Activated CD4-positive, alpha-beta T cell treated with anti-CD3 and anti-CD28 coated beads, Interleukin-2, amount 50 U/mL, for 1 hour (primary cell): ENCODE data around the gene KLF14.
"Not testable (repeated sequence)": the region's sequence is repeated elsewhere in the genome, so short reads cannot be mapped to it uniquely, and the experiment has no call there.

Source experiments
- DNase-seq: peaks from one replicate; pipeline ENCODE4 v3.0.0-alpha.2; 2020

Gene KLF14

DNA sequence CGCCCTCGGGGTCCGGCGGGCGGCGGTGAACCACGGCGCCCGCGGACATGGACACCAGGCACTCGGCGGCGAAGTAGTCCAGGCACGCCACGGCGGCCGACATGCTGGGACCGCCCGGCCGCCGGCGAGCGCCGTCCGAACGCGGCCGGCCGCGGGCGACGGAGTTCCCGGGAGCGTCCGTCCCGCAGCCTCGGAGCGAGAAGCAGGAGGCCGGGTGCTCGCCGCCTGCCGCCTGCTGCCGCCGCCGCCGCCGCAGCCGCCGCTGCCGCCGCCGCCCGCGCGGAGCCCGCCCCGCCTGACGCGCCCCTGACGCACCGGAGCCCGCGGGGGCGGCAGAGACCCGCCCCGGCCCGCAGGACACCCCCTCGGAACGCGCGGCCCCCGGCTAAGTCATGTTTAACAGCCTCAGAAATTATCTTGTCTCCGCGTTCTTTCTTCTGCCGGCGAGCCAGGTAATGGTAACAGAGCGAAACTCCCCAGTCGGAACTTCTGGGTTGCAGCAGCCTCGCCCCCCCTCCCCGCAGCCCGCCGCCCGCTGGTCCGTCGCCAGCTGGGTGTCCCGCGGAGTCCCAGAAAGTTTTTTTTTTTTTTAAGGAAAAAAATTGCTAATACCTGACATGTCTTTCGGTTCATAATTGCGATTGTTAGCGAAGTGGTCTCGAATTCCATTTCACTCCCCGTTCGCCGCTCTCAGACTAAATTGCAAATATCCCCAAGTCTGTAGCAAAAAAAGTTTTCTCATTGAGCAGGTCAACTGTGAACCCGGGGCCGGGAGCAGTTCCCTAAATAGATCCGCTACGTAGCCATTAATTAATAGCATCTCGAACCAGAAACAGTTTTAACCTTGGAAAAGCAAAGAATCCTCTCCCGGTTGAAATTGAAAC lies at the start of gene KLF14:
KLF14 (minus strand) TSS at position 277 of the 884 bp plus-strand sequence; CDS start at position 103, 174 bp downstream.
- peak; percentile 12 for DNase-seq

GRCh38 chr7:130781346-130781745 lies 47.3 kb upstream of the KLF14 start:
- DNase-seq, result no peak

GRCh38 chr7:130777426-130777825 lies 43.4 kb upstream of the KLF14 start:
- no peak for DNase-seq

DNA sequence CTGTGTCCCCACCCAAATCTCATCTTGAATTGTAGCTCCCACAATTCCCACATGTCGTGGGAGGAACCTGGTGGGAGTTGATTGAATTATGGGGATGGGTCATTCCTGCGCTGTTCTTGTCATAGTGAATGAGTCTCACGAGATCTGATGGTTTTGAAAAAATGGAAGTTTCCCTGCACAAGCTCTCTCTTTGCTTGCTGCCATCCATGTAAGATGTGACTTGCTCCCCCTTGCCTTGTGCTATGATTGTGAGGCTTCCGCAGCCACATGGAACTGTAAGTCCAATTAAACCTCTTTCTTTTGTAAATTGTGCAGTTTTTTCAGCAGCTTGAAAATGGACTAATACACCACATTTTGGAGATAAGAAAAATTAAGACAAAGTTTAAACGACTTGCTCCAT lies 38.4 kb upstream of the KLF14 start:
- not testable (repeated sequence) for DNase-seq

- no peak for DNase-seq
Observed at GRCh38 chr7:130768854-130769253, 34.8 kb upstream of the KLF14 start.

DNA sequence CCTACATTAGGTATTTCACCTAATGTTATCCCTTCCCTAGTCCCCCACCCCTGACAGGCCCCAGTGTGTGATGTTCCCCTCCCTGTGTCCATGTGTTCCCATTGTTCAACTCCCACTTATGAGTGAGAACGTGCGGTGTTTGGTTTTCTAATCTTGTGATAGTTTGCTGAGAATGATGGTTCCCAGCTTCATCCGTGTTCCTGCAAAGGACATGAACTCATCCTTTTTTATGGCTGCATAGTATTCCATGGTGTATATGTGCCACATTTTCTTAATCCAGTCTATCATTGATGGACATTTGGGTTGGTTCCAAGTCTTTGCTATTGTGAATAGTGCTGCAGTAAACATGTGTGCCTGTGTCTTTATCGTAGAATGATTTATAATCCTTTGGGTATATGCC lies 30.6 kb upstream of the KLF14 start:
- DNase-seq, result not testable (repeated sequence)

- DNase-seq, result no peak
Observed at GRCh38 chr7:130758429-130759056, 24.5 kb upstream of the KLF14 start.

DNA sequence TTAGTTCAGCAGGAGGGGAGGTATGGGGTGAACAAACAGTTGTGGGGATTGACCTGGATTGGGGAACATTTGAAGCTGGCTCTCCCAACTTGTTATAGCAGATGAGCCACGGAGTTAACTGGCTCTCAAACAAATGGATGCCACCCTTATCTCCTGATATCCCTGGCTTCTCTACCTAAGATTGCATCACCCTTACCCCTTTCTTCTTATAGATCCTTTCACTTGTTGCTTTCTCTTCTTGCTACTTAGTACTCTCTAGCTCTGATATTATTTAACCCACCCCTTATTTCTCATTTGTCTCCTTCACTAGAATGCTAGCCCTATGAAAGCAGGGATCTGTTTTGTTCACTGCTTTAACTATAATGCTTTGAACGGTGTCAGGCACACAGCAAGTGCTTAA lies 22.3 kb upstream of the KLF14 start:
- DNase-seq, result no peak

- DNase-seq, result no peak
Observed at GRCh38 chr7:130752424-130752823, 18.4 kb upstream of the KLF14 start.

DNA sequence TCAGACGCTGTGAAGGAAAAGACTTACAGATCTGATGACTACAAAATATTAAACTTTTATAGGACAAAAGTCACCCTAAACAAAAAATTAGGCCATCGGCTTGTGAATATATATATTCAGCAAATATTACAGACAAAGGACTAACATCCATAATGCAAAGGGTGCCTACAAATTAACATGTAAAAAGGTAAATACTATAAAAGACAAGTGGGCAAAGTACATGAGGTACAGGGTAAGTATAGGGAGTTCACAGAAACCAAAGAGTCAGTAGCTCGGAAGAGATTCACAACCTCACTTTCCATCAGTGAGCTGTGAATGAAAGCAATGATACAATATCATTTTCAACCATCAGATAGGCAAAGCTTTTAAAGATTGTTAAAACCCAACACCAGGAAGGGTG lies 16.7 kb upstream of the KLF14 start:
- no peak for DNase-seq

GRCh38 chr7:130748531-130749389 lies 14.8 kb upstream of the KLF14 start:
- no peak for DNase-seq

- DNase-seq, result no peak
Observed at GRCh38 chr7:130741331-130741995, 7.5 kb upstream of the KLF14 start.

- no peak for DNase-seq
Observed at GRCh38 chr7:130740606-130741005, 6.6 kb upstream of the KLF14 start.

DNA sequence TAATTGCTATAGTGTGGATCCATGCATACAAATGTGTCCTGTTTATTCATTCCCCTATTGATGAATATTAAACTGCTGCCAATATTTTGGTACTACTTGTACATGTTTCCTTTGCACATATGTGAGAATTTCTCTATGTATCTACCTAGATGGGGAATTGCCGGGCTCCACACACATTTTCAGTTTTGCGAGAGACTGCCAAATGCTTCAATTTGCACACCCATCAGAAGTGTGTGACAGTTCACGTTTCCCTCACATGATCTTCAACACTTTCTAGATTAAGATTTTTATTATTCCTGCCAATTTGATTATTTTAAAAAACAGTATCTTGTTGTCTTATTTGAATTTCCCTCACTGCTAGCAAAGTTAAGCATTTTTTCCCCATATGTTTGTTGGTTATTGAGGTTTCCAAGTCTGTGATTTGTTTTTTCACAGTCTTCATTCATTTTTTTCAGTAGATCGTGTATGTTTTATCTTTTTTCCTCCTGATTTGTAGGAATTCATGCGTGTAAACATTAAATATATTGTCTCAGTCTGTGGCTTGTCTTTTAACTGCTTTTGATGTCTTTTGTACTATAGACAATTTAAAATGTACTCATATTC lies 2.4 kb upstream of the KLF14 start:
- no peak for DNase-seq

GRCh38 chr7:130734815-130735716 lies 1.1 kb upstream of the KLF14 start:
- DNase-seq, result no peak

DNA sequence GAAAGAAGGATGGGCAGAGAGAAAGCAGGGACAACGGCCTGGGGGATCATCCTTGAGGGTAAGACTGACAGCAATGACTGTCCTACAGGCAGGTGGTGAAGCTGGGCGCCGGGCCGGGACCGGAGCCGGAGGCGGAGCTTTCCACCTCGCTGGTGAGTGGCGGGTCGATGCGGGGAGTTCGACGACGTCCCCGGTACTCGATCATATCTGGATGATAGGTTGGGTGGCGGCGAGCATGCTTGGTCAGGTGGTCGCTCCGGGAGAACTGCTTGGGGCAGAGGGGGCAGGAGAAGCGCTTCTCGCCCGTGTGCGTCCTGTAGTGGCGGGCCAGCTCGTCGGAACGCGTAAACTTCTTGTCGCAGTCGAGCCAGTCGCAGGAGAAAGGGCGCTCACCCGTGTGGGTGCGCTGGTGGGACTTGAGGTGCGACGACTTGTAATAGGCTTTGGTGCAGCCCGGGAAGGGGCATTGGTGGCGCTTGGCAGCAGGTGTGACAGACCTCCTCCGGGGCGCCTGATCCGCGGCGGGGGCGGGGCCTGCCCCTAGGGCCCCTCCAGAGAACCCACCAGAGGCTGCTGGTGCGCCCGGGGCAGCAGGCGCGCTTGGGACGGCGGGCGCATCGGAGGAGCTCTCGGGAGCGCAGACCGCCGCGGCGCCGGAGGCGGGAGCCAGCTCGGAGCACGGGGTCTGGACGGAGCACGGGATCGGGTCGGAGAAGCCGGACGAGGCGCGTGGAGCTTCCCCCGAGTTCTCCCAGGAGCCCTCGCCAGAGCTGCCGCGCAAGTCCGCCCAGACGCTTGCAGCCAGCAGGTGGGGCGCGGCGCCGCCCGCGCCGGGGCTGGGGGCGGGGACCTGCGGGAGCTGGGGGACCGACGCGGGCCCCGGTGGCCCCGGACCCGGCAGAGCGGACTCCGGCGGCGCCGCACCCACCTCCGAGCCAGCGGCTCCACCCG lies 752 bp downstream of the KLF14 start:
- DNase-seq, result peak; percentile 15

GRCh38 chr7:130723784-130724183 lies 10.2 kb downstream of the KLF14 start:
- no peak for DNase-seq

- DNase-seq, result no peak
Observed at GRCh38 chr7:130721486-130722277, 12.3 kb downstream of the KLF14 start.

- no peak for DNase-seq
Observed at GRCh38 chr7:130719541-130719940, 14.5 kb downstream of the KLF14 start.
